Osteoblast (primary cell): ENCODE results near the gene MTHFD2L. TPM values are rescaled to one million over a fixed set of nuclear protein-coding genes. Genes with fewer than 3 reads are reported as not detected.

ENCODE experiments used
- DNase-seq: peaks from one replicate; pipeline ENCODE4 v3.0.0; 2011; ENCODE audit warnings: low spot score, mixed read lengths; ENCODE audit not compliant: insufficient read length; ENCODE audit errors: missing footprints
- H2AFZ ChIP-seq: 2 replicates; pipeline ENCODE4 v1.6.0; 2011; ENCODE audit warnings: mild to moderate bottlenecking, low read length
- H3K27ac ChIP-seq: 2 replicates; pipeline ENCODE4 v1.5.1; 2011; ENCODE audit warnings: mild to moderate bottlenecking, low read depth, low read length, moderate library complexity
- H3K27me3 ChIP-seq: 2 replicates; pipeline ENCODE4 v1.6.0; 2012; ENCODE audit warnings: mild to moderate bottlenecking, control low read depth, inconsistent platforms, low read length, moderate library complexity; ENCODE audit not compliant: insufficient read depth
- H3K36me3 ChIP-seq: 2 replicates; pipeline ENCODE4 v1.5.1; 2011; ENCODE audit warnings: mild to moderate bottlenecking, low read length, control low read depth, moderate library complexity; ENCODE audit not compliant: insufficient read depth
- H3K4me1 ChIP-seq: 2 replicates; pipeline ENCODE4 v1.5.1; 2011; ENCODE audit warnings: mild to moderate bottlenecking, low read length, control low read depth, moderate library complexity; ENCODE audit not compliant: insufficient read depth
- H3K4me2 ChIP-seq: 2 replicates; pipeline ENCODE4 v1.6.0; 2011; ENCODE audit warnings: mild to moderate bottlenecking, low read length; ENCODE audit not compliant: insufficient read depth
- H3K4me3 ChIP-seq: fragments of 200-600 bp; sonication (generic); 3 replicates; pipeline ENCODE4 v1.5.1; 2012; ENCODE audit warnings: mild to moderate bottlenecking, low read length, inconsistent platforms; ENCODE audit not compliant: insufficient read depth
- H3K79me2 ChIP-seq: 2 replicates; pipeline ENCODE4 v1.6.0; 2012; ENCODE audit warnings: mild to moderate bottlenecking, low read length, control low read depth, inconsistent platforms; ENCODE audit not compliant: insufficient read depth
- H3K9me3 ChIP-seq: 2 replicates; pipeline ENCODE4 v1.5.1; 2011; ENCODE audit warnings: low read depth, low read length, control low read depth
- H4K20me1 ChIP-seq: 2 replicates; pipeline ENCODE4 v1.6.0; 2012; ENCODE audit warnings: mild to moderate bottlenecking, low read length, control low read depth; ENCODE audit not compliant: insufficient read depth
- total RNA-seq: library from RNA; depleted of rRNA; stranded (reverse); fragments of >200 nt; gene quantifications from 2 replicates; pipeline ENCODE4 v1.2.3, GENCODE V29; 2012
- TF ChIP-seq, protein P1 (sequence below): IDR thresholded peaks from 2 replicates; pipeline ENCODE4 v1.5.1; 2011; ENCODE audit warnings: mild to moderate bottlenecking, low read depth, low read length, moderate library complexity; ENCODE audit errors: extremely low read depth

The MTHFD2L gene
- total RNA-seq, 1 donor, result 13.0 TPM

DNA sequence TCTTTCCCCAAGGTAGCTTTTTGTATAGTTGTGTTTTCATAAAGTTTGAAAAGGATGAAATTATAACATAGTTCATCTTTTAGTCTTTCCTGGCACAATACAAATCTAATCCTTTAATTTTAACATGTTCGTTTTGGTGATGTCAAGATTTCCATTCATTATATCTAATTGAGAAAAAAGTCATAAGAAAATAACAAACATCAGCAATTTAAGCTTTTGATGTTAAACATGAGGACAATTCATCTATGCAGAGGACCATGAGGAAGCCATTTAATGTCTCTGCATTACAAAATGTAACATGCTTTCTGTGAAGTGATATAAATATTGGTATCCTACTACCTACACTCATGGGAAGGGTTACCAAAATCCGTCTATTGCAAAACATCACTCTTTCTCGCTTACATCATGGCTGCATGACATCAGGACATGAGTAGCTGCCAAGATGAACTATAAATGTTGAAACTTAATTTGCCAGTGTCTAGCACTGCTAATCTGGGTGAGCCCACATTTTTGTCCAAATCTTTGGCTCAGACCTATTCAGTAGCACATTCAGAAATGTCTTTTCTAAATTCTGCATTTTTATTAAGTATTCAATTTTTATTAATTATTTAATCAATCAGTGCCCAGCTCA, 159.8 kb downstream of the MTHFD2L start:
- peaks cover 9% of the 10 kb centered on the region for H3K4me1 ChIP-seq
- DNase-seq, result peak; percentile 78
- TF ChIP-seq, protein P1, sequence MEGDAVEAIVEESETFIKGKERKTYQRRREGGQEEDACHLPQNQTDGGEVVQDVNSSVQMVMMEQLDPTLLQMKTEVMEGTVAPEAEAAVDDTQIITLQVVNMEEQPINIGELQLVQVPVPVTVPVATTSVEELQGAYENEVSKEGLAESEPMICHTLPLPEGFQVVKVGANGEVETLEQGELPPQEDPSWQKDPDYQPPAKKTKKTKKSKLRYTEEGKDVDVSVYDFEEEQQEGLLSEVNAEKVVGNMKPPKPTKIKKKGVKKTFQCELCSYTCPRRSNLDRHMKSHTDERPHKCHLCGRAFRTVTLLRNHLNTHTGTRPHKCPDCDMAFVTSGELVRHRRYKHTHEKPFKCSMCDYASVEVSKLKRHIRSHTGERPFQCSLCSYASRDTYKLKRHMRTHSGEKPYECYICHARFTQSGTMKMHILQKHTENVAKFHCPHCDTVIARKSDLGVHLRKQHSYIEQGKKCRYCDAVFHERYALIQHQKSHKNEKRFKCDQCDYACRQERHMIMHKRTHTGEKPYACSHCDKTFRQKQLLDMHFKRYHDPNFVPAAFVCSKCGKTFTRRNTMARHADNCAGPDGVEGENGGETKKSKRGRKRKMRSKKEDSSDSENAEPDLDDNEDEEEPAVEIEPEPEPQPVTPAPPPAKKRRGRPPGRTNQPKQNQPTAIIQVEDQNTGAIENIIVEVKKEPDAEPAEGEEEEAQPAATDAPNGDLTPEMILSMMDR, result no peak
- H4K20me1 ChIP-seq, result no peaks in the 10 kb centered on the region
- H3K27me3 ChIP-seq, result peaks cover 3% of the 10 kb centered on the region
- no peak overlapping the region for H3K4me2 ChIP-seq
- H3K36me3 ChIP-seq, result no peaks in the 10 kb centered on the region
- H3K27ac ChIP-seq, result no peak overlapping the region
- no peaks in the 10 kb centered on the region for H3K9me3 ChIP-seq
- no peak overlapping the region for H2AFZ ChIP-seq
- no peak overlapping the region for H3K4me3 ChIP-seq
- no peaks in the 10 kb centered on the region for H3K79me2 ChIP-seq

DNA sequence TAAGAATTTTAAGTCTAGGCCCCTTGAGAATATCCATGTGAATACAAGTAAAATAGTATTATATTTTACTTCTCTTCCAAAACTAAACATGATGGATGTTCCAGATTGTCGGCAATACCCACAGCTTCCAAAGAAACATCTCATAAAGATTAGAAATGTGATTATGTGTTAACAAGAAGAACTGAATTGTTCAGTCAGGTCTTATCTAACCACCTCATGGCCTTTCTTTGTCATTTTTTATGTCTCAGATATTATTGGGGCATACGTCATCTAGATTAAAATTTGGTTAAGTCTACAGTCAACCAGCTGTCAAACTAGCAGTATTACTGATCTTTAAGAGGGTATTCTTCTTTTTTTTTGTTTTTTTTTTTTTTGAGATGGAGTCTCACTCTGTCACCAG, 160.4 kb downstream of the MTHFD2L start:
- no peak for DNase-seq
- Histone ChIP-seq H3K4me3 (no peak overlapping the region), H3K4me1 (peaks cover 9% of the 10 kb centered on the region), H3K36me3 (no peaks in the 10 kb centered on the region), H2AFZ (no peak overlapping the region), H4K20me1 (no peaks in the 10 kb centered on the region), H3K4me2 (no peak overlapping the region), H3K9me3 (no peaks in the 10 kb centered on the region), H3K79me2 (no peaks in the 10 kb centered on the region), H3K27ac (no peak overlapping the region), H3K27me3 (peaks cover 5% of the 10 kb centered on the region)
- TF ChIP-seq, protein P1, result no peak

DNA sequence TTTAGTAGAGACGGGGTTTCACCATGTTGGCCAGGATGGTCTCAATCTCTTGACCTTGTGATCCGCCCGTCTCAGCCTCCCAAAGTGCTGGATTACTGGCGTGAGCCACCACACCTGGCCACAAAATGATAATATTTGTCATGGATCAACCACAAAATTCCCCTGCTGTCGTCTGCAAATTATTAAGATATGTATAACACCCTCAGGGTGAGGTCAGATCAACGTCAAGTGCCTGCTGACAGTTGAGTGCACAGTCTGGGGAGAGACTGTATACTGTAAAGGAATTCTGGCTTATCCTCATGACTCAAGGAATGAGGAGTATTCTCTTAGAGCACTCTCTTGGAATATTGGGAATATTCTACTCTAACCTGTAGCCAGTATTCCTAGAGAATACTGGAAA, 161.6 kb downstream of the MTHFD2L start:
- H3K9me3 ChIP-seq, result no peaks in the 10 kb centered on the region
- DNase-seq, result no peak
- no peak overlapping the region for H3K27ac ChIP-seq
- no peak overlapping the region for H3K4me2 ChIP-seq
- H3K79me2 ChIP-seq, result no peaks in the 10 kb centered on the region
- no peak overlapping the region for H3K4me3 ChIP-seq
- peaks cover 9% of the 10 kb centered on the region for H3K4me1 ChIP-seq
- no peaks in the 10 kb centered on the region for H3K36me3 ChIP-seq
- no peaks in the 10 kb centered on the region for H4K20me1 ChIP-seq
- no peak overlapping the region for H2AFZ ChIP-seq
- H3K27me3 ChIP-seq, result peaks cover 11% of the 10 kb centered on the region
- TF ChIP-seq, protein P1, result no peak

DNA sequence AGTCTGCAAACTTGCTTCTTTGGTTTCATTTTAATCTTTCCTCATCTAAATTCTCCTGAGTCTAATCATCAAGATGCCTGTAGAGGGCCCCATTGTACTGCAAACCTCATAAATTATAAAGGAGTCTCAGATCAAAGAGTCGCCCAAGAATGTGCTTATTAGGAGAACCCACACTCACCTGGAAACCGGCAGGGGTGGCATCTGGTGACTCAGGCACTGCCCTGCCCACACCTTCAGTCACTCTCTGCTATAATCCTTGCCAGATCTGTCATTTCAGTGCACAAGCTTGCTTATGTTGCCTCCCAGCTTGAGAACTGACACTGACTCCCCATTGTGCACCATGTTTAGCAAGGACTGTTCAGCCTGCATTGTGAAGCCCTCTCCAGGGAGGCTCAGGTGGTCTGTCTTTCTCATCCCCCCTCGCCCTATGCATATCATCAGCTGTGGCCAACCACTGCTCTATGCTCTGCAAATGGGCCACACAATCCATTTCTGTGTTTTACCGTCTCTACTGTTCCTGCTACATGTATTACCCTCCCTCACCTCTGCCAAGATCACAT, 162.7 kb downstream of the MTHFD2L start:
- H3K27ac ChIP-seq, result peak overlapping the region; percentile 13
- no peak overlapping the region for H3K4me3 ChIP-seq
- H3K4me1 ChIP-seq, result peaks cover 9% of the 10 kb centered on the region
- no peaks in the 10 kb centered on the region for H3K79me2 ChIP-seq
- peak; percentile 23 for DNase-seq
- TF ChIP-seq, protein P1, result peak; percentile 69
- H3K4me2 ChIP-seq, result peak overlapping the region; percentile 62
- H3K9me3 ChIP-seq, result no peaks in the 10 kb centered on the region
- no peaks in the 10 kb centered on the region for H3K36me3 ChIP-seq
- H4K20me1 ChIP-seq, result no peaks in the 10 kb centered on the region
- H3K27me3 ChIP-seq, result peaks cover 13% of the 10 kb centered on the region
- H2AFZ ChIP-seq, result peak overlapping the region; percentile 60
